Measurements from ENCODE around the gene SNX18.

Gene SNX18

GRCh38 chr5:54544044-54544443 lies 26.5 kb downstream of the SNX18 start:
- no peak for DNase-seq

GRCh38 chr5:54545796-54546195 lies 28.2 kb downstream of the SNX18 start:
- no peak for DNase-seq

- no peak for DNase-seq
These were observed 30.2 kb downstream of the SNX18 start for GRCh38 chr5:54547711-54548250.

- DNase-seq: no peak
These were observed 31.0 kb downstream of the SNX18 start for GRCh38 chr5:54548565-54548964.

- DNase-seq: no peak
These were observed 33.7 kb downstream of the SNX18 start for GRCh38 chr5:54551292-54551691.

- no peak for DNase-seq
These were observed 34.4 kb downstream of the SNX18 start for GRCh38 chr5:54551926-54552325.

GRCh38 chr5:54552446-54552845 lies 34.9 kb downstream of the SNX18 start:
- DNase-seq: no peak

- no peak for DNase-seq
These were observed 36.2 kb downstream of the SNX18 start for GRCh38 chr5:54553659-54554207.

GRCh38 chr5:54556141-54556540 lies 38.6 kb downstream of the SNX18 start:
- DNase-seq: no peak

GRCh38 chr5:54558362-54558761 lies 40.8 kb downstream of the SNX18 start:
- DNase-seq: no peak

- DNase-seq: no peak
These were observed 44.1 kb downstream of the SNX18 start for GRCh38 chr5:54561651-54562050.

GRCh38 chr5:54563083-54563761 lies 45.7 kb downstream of the SNX18 start:
- no peak for DNase-seq

- no peak for DNase-seq
These were observed 50.4 kb downstream of the SNX18 start for GRCh38 chr5:54567996-54568395.

GRCh38 chr5:54570916-54571315 lies 53.4 kb downstream of the SNX18 start:
- no peak for DNase-seq

- DNase-seq: no peak
These were observed 53.9 kb downstream of the SNX18 start for GRCh38 chr5:54571462-54571861.

GRCh38 chr5:54573812-54574489 lies 56.4 kb downstream of the SNX18 start:
- no peak for DNase-seq

GRCh38 chr5:54577528-54577927 lies 60.0 kb downstream of the SNX18 start:
- no peak for DNase-seq

- no peak for DNase-seq
These were observed 60.5 kb downstream of the SNX18 start for GRCh38 chr5:54577937-54578653.

GRCh38 chr5:54579591-54580295 lies 62.2 kb downstream of the SNX18 start:
- no peak for DNase-seq

GRCh38 chr5:54580997-54581811 lies 63.6 kb downstream of the SNX18 start:
- no peak for DNase-seq

- DNase-seq: no peak
These were observed 64.4 kb downstream of the SNX18 start for GRCh38 chr5:54581831-54582548.
